ENCODE results near the gene AK8. TPM values are rescaled to one million over a fixed set of nuclear protein-coding genes. Genes with fewer than 3 reads are reported as not detected.

Gene AK8
- total and polyA plus RNA-seq, 2 of the 4 experiments (the other 2 are of a cell fraction), result under 0.01 to 0.09 TPM

GRCh38 chr9:132773093-132773492 lies 105.0 kb downstream of the AK8 start:
- H2AFZ ChIP-seq (replicated peaks; ENCODE audit: low read length, poor library complexity), result no peak overlapping the region
- H3K4me1 ChIP-seq (ENCODE audit: control insufficient read depth, insufficient read depth, low read length), result peaks cover 6% of the 10 kb centered on the region; the same call in 1 of the 2 replicates
- peaks cover 2% of the 10 kb centered on the region; the same call in 1 of the 2 replicates for H3K9me3 ChIP-seq (ENCODE audit: control insufficient read depth, insufficient read depth, low read length)
- H3K18ac ChIP-seq (ENCODE audit: low read depth, low read length), result no peak overlapping the region
- H2BK20ac ChIP-seq (ENCODE audit: low read depth, low read length), result no peak overlapping the region
- H3K4me2 ChIP-seq (ENCODE audit: low read depth, low read length), result no peak overlapping the region
- no peak overlapping the region for H3K4ac ChIP-seq (ENCODE audit: low read depth, low read length)
- no peak overlapping the region for H3K56ac ChIP-seq (ENCODE audit: extremely low read depth, insufficient read depth, low read length)
- POLR2A ChIA-PET (ENCODE audit: unreplicated experiment), result no interaction called here
- no peaks in the 10 kb centered on the region for H4K20me1 ChIP-seq (ENCODE audit: insufficient read depth, low read length)
- H2AK5ac ChIP-seq (ENCODE audit: low read depth, low read length), result no peak overlapping the region
- no peak for ATAC-seq (ENCODE audit: low read depth)
- peaks cover 5% of the 10 kb centered on the region for H3K27me3 ChIP-seq (ENCODE audit: control insufficient read depth, insufficient read depth, low read length)
- no peak overlapping the region for H3K23ac ChIP-seq (ENCODE audit: low read depth, low read length)
- no peak for DNase-seq
- no peak overlapping the region for H3K27ac ChIP-seq (ENCODE audit: insufficient read depth, low read length)
- H2BK5ac ChIP-seq (ENCODE audit: low read depth, low read length, poor library complexity, severe bottlenecking), result no peak overlapping the region
- WGBS, 2 experiments (ENCODE audit: extremely low coverage in 2 of 2, insufficient read length in 1 of 2), result 88% methylated on average over 1 of the region's 2 CpGs; no CpG with 5 or more reads in 1 of the 2 experiments
- H3K36me3 ChIP-seq (ENCODE audit: control insufficient read depth, insufficient read depth, low read length), result no peaks in the 10 kb centered on the region
- H2BK120ac ChIP-seq (ENCODE audit: low read depth, low read length), result no peak overlapping the region
- no peak overlapping the region for H3K14ac ChIP-seq (replicated peaks; ENCODE audit: low read depth, low read length)
- H2AK9ac ChIP-seq (replicated peaks; ENCODE audit: low read depth, low read length, poor library complexity), result no peak overlapping the region
- H3K9ac ChIP-seq (ENCODE audit: low read depth, low read length), result no peak overlapping the region
- H4K8ac ChIP-seq (ENCODE audit: low read depth in 2 of 2, low read length in 2 of 2), result no peak overlapping the region
- dilution Hi-C loops (cut with HindIII; ENCODE audit: low sequenced_read_pairs, unreplicated experiment), result no loop called here
- no peaks in the 10 kb centered on the region for H3K79me1 ChIP-seq (ENCODE audit: low read depth in 1 of 2, low read length in 2 of 2)
- H4K5ac ChIP-seq (ENCODE audit: low read depth, low read length), result no peak overlapping the region
- H4K91ac ChIP-seq (ENCODE audit: insufficient read depth, low read depth, low read length), result no peak overlapping the region
- intact Hi-C loops (cut with micrococcal nuclease), result no loop called here
- H3K9me1 ChIP-seq (ENCODE audit: insufficient read depth, low read length), result no peaks in the 10 kb centered on the region; the same call in 1 of the 2 replicates
- H2BK15ac ChIP-seq (ENCODE audit: low read depth, low read length), result no peak overlapping the region
- CTCF ChIA-PET, result no interaction called here
- BruUV-seq (replicated peaks), result no TSS peak
- no peak overlapping the region for H3K4me3 ChIP-seq (ENCODE audit: insufficient read depth, low read depth, low read length)
- TF ChIP-seq MXI1 (IDR thresholded peaks at IDR 0.05; ENCODE audit: borderline replicate concordance, low read depth, low read length) (no peak), BHLHE40 (IDR thresholded peaks at IDR 0.05; ENCODE audit: low read depth, low read length) (no peak), FOS (IDR thresholded peaks at IDR 0.05; ENCODE audit: low read depth, low read length) (no peak), USF2 (IDR thresholded peaks at IDR 0.05; ENCODE audit: low read depth, low read length) (no peak), CEBPB (IDR thresholded peaks at IDR 0.05; ENCODE audit: low read depth, low read length) (no peak), POLR2A (IDR thresholded peaks at IDR 0.05; ENCODE audit: low read depth, low read length) (no peak), RAD21 (IDR thresholded peaks at IDR 0.05; ENCODE audit: low read length) (no peak), NFE2L2 (IDR thresholded peaks at IDR 0.05; ENCODE audit: low read depth, low read length) (no peak), CTCF (conservative IDR thresholded peaks at IDR 0.05; ENCODE audit: low read depth, low read length) (no peak), RCOR1 (IDR thresholded peaks at IDR 0.05; ENCODE audit: insufficient replicate concordance, low read length) (no peak), SMC3 (IDR thresholded peaks at IDR 0.05; ENCODE audit: low read depth, low read length) (no peak), MAZ (IDR thresholded peaks at IDR 0.05; ENCODE audit: borderline replicate concordance, low read depth, low read length) (no peak), RFX5 (IDR thresholded peaks at IDR 0.05; ENCODE audit: low read depth, low read length) (no peak)
- TF ChIP-seq, protein P1, sequence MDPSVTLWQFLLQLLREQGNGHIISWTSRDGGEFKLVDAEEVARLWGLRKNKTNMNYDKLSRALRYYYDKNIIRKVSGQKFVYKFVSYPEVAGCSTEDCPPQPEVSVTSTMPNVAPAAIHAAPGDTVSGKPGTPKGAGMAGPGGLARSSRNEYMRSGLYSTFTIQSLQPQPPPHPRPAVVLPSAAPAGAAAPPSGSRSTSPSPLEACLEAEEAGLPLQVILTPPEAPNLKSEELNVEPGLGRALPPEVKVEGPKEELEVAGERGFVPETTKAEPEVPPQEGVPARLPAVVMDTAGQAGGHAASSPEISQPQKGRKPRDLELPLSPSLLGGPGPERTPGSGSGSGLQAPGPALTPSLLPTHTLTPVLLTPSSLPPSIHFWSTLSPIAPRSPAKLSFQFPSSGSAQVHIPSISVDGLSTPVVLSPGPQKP (IDR thresholded peaks at IDR 0.05; ENCODE audit: borderline replicate concordance, low read depth, low read length), result no peak
- in situ Hi-C loops (cut with MboI; ENCODE audit: low sequenced_read_pairs), result no loop called here

Measured in IMR-90 (cell line).